HG03342 (cell line): ENCODE measurements around the gene ADPRS.

Experiments
- ATAC-seq: cut with Tn5 transposase; IDR thresholded peaks from one replicate; pipeline ENCODE4 v1.9.1; 2021; ENCODE audit warnings: mild to moderate bottlenecking, moderate library complexity; ENCODE audit not compliant: unreplicated experiment

Gene ADPRS

DNA sequence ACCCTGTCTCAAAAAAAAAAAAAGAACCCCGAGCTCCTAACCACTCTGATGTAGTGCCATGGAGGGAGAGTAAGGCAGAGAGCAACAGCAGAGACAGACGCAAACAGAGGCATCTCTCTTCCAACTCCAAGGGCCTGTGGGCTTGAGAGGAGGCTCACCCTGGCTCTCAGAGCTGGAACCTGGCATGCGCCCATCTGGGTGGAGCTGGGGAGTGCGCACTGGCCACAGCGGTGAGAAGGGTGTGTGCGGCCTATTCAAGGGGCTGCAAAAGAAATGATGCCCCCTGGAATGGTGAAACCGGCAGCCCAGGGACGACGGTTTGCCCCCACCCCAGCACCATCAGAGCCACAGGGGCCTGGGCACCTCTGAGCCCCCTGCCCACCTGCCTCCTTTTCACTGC lies 18.7 kb downstream of the ADPRS start:
- ATAC-seq, result no peak

DNA sequence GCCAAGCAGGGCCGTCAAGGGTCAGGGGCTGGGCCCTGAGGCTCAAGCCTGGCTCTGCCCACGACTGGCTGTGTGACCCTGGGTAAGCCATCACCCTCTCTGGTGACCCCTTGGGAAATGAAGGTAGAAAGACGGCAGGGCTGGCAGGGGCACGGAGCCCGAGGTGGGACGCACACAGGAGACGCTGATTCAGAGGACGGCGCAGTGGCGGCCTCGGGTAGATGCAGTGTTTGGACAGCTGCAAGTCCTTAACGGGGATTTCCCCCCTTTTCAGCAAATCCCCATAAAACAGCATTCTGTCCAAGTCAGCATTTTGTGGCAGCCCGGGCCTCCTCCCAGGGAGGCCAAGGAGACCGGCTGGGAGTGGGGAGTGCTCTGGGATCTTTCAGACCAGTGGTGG lies 19.6 kb downstream of the ADPRS start:
- no peak for ATAC-seq

DNA sequence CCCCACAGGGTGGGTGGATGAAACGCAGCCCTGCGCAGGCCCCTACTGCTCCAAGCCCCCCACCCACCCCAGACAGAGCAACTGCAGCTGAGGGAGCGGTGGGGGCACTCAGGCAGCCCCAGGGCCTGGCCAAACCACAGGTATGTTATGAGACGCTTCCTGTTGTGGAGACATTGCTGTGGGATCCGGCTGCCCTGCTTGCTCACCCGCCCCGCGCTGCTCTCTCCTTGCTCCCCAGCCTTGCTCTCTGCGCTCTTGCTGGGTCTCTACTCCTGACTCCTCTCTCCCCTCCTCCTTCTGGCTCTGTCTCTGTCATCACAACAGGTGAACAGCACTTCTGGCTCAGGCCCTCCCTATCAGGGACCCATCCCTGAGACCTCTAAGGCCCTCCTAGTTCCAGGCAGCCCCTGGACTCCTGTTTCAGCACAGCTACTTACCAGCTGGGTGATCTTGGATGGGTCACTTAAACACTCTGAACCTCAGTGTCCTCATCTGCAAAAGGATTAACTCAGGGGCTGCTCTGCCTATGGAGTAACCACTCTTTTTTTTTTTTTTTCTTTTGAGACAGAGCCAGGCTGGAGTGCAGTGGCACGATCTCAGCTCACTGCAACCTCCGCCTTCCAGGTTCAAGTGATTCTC lies 20.5 kb downstream of the ADPRS start:
- no peak for ATAC-seq

DNA sequence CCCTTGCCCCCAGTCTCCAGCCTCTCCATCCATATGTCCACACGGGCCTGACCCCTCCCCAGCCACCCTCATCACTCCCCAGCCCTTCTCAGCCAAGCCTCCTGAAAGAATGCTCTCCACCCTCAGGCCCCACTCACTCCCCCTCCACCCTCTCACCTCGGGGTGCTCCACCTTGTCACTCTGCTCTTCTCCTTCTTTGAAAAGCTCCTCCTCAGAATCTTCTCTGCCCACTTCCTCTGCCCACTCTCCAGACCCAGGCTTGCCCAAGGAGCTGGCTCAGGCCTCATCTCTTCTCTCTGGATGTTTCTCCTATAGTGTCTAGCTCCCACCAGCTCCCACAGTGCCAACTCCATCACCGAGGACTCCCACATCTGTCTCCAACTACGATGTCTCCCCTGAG lies 22.5 kb downstream of the ADPRS start:
- no peak for ATAC-seq

DNA sequence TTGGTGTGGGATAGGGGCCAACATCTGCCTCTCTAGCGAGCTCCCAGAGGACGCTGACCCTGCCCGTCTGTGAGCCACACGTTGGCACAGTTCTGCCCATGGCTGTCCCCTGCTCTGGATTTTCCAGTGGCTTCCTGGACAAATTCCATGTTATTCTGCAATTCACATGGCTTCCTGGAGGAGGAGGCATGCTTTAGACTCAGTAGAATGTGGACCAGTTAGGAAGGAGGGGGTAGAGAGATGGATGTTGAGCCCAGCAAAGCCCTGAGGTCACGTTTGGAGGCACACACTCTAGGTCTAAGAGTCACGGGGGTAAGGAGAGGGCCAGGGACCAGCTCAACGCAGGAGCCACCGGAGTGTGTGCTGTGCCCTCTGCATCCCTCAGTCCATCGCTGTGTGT lies 24.1 kb downstream of the ADPRS start:
- no peak for ATAC-seq

DNA sequence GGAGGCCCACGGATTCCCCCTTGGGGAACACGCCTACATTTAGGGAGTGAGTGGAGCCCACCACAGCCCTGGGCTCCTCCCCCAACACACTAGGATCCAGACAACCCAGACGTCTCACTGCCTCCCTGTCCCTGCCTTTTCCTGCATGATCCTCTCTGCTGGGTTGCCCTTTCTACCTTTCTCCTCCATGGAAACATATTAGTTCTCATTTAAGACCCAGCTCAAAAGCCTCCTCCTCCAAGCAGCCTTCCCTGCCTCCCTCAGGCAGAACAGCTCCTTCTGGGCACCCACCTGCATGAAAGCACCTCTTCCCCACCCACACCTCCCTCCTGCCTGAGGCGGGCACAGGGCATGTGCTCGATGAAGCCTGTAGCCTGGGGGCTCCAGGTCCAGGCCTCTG lies 25.7 kb downstream of the ADPRS start:
- ATAC-seq, result no peak

DNA sequence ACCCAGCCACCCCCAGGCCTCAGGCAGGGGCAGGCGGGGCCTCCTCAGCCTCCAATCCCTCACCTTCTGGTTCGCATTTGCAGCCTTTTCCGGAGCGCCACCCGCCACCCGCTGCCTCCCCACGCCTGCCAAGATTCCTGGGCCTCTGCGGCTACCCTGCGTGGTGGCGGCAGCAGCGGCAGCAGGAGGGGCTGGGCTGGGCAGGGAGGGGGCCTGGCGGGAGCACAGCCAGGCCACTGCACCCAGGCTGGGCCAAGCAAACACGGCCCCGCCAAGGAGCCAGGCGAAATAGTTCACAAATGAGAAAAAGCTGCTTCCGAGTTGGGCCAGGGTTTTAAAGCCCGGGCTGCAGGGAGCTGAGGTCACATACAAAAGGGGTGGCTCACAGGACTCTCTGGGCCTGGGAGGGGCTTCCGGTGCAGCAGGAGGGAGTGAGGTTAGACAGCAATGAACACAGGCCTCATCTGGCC lies 26.5 kb downstream of the ADPRS start:
- ATAC-seq, result no peak

DNA sequence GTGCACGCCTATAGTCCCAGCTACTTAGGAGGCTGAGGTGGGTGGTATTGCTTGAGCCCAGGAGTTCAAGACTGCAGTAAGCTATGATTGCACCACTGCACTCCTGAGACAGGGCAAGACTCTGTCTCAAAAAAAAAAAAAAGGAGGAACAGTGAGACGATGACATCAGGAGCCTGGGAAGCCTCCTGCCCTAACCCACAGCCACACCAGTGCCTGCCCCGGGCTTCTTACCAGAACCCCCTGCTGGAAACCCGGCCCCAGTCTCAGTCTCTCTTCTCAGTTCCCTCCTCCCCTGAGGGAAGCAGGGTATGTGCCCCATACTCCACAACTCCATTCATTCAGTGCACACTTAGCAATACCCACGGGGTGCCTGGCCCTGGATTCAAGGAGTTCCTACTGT lies 27.2 kb downstream of the ADPRS start:
- no peak for ATAC-seq

DNA sequence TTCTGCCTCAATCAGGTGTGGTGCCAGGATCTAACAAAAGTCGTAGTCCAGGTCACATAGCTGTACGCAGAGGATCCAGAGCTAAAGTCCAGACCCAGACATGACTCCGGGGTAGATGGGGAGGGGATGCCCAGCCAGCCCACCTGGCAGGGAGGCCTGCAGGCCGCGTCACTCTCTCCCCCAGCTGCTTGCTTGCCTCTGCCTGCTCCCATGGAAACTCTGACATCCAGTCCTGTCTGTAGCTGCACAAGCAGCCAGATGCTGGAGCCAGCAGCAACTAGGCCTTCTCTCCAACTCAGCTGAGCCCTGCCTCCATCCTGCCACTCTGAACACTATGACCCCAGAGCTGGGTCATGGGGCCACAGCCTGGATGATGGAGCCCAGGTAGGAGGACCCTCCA lies 28.2 kb downstream of the ADPRS start:
- ATAC-seq, result no peak

DNA sequence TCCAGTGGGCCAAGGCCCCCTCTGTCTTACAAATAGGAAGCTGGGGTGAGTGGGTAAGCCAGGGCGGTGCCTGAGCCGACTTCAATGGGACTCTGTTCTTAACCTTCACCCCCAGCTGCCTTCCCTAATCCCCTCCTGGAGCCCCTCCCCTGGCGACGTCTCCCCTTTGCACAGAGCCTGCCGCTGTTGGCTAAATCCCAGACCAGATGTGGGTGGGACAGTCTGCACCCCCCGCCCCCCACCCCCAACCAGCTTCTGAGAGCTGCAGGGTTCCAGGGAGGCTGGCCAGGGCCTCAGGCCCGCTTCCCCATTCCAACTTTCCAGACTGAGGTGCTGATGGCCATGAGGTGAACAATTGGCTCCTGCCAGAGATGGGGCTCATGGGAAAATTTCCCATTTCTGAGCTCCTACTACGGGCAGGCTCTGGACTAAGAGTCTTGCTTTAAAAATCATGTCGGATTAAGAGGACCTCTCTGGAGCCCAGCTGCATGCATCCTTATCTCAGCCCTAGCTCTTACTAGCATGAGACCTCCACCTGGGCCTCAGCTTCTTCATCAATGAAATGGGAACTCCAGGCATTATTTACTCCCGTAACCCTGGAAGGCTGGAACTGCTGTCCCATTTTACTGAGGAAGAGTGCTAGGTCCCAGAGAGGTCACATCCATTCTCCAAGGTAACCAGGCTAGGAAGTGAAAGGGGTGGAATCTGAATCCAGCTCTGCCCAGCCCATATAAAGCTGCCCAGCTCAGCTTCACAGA lies 29.9 kb downstream of the ADPRS start:
- no peak for ATAC-seq

DNA sequence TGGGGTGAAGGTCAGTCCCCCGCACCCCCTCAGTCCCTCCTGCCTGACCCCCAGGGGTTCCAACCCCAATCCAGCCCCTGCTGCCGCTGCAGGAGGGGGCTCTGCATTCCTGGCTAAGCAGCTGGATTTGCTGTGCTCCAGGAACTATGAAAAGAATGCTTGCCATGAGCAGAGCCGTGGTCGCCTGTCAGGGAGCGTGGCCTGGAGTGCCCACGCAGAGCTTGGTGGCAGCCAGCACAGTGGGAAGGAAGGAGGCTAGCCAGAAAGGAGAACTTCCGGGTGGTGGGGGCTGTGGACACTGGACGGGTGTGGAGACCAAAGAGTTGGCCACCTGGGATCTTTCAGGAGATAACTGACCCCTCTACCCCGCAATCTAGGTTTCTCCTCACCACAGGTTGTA lies 30.8 kb downstream of the ADPRS start:
- ATAC-seq, result no peak

DNA sequence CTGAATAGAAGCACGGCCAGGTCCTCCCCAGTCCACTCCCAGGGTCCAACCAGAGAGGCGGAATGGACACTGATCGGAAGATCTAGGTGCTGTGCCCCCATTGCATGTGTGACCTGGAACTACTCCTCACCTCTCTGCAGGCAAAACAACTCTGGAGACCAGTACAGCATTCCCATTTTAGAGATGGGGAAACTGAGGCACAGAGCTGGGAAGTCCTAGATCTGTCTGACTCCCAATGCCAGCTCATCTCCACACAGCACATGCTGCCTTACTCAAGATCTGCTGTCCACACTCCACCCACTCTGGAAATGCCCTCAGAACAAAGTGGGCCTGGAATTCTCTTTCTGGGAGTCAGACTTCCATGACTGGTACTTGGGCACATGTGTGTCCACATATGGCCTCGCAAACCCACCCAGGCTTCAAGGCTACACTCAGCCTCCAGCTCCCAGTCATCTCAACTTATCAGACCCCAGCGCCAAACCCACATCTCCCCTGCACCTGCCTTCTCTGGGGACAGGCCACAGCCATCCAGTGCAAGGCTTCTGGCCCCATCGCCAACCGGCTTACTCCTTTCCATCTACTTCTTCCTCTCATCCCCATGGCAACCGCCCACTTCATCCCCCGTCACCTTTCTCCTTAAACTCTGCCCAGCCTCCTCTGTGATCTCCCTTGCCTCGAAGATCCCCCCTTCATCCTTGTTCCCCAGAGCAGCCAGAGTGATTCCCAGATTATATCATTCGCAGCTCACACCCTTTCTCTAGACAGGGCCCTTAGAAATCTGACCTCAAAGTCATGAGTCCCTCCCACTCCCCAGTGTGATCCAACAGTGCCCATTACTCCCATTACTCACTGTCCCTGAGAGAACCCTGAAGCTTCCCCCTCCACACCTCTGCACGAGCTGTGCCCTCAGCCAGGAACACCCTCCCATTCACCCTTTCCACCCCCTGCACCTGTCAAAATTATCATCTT lies 33.7 kb downstream of the ADPRS start:
- no peak for ATAC-seq

DNA sequence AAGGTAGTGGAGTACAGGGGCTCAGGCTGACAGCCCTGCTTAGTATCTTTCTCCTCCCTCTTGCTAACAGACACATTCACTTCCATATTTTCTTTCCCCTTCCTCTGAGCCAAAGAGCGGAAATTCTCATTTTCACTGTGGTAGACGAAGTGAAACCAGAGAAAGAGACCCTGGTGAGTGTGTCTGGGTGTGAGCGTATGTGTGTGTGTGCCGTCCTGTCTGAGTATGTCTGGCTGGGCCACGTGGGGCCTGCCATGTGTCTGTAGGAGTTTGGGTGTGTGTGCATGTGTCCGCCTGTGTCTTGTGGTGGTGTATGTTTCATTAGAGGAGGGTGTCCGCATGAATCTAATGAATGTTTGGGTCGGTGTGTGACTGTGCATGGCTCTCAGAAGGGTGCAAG lies 34.7 kb downstream of the ADPRS start:
- ATAC-seq, result no peak

DNA sequence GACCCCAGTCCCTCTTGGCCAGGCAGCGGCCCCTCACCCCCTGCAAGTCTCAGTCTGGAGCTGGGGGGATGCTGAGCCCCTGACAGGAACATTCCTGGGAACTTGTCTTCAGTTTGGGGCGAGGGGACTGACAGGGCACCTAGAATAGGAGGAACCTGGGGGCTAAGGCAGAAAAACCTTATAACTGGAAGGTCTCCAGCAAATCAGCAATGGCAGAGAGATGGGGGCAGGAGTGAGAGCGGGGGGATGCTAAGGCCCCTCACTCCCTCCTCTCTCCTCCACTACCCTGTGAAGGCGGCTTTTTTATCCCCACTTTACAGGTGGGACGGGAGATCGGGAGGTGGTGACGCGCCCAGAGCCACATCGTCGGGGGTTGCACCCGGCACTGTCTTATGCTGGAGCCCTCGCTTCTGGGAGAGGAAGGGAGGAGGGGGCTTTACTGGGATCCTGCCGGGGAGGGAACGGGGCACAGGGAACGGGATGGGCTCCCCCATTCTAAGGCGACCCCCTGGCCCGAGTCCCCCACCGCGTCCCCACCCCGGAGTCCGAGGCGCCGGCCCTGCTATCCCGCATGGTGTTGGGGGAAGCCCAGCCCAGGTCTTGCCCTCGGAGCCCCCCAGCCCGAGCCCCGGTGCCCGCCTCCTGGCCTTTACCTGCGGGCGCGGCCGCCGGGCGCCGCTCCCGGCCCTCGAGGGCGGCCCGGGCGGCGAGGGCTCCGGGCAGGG lies 35.9 kb downstream of the ADPRS start:
- no peak for ATAC-seq

DNA sequence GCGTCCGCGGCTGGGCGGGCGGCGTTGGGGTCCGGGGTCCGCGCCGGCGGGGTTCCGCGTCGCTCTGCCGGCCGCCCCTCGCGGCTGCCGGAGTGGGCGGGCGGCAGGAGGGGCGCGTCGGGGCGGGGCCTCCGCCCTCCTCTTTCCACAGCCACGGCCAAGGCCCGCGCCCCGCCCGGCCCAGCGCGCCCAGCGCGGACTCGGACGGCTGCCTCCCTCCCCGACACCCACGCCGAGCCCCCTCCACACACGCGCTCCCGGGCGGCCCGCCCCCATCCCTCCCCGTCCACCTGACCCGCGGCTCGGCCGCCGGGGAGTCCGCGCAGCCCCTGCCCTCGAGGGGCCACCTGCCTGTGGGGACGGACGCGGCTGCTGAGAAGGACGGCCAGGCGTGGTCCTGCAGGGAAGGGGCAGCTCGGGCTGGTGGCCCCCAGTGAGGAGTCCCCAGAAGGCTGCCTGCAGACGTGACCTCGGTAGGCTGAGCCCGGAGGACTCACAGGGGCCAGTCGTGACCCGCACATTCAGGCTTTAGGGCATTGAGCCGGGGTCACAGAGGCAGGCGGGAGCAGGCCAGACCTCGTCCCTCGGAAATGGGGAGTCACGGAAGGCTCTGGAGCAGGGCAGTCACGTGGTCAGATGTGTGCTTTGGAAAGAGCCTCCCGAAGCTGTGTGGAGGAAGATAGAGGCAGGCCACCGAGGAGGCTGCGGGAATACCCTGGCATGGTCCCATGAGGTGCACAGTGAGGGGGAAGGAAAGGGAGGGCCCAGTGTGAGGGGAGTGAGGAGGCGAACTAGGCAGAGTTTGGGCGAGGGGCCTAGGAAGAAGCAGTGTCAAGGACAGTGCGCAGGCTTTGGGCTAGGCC lies 36.7 kb downstream of the ADPRS start, which contains the start of gene COL8A2:
Gene COL8A2 (minus strand): TSS at position 94 of the 863 bp plus-strand sequence. CDS start 24,980 bp downstream, outside the sequence.
- ATAC-seq, result no peak

DNA sequence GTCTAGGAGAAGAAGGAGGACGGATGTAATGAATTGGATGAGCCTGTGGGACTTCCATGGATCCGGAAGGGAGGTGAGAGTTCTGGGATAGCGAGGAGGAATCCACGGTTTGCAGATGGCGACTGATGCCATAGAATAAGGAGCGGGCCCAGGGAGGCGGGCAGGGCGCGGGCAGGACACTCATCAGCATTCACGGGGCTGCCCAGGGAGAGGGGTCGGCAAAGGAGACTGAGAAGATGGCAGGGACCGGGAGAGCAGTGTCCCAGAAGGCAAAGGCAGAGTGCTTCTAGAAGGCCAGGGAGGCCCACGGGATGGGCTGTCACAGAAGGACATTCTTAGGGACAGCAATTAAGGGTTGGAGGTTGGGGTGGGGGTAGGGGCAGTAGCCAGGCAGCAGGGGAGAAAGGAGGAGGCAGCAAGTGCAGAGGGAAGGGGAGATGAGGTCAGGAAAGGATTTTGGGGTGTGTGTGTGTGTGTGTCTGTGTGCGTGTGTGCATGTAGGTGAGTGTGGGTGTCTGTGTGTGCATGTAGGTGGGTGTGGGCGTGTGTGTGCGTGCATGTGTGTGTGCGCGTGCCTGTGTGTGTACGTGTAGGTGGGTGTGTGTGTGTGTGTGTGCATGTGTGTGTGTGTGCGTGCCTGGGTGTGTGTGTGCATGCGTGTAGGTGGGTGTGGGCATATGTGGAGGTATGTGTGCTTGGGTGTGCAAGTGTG lies 37.5 kb downstream of the ADPRS start:
- ATAC-seq, result no peak

DNA sequence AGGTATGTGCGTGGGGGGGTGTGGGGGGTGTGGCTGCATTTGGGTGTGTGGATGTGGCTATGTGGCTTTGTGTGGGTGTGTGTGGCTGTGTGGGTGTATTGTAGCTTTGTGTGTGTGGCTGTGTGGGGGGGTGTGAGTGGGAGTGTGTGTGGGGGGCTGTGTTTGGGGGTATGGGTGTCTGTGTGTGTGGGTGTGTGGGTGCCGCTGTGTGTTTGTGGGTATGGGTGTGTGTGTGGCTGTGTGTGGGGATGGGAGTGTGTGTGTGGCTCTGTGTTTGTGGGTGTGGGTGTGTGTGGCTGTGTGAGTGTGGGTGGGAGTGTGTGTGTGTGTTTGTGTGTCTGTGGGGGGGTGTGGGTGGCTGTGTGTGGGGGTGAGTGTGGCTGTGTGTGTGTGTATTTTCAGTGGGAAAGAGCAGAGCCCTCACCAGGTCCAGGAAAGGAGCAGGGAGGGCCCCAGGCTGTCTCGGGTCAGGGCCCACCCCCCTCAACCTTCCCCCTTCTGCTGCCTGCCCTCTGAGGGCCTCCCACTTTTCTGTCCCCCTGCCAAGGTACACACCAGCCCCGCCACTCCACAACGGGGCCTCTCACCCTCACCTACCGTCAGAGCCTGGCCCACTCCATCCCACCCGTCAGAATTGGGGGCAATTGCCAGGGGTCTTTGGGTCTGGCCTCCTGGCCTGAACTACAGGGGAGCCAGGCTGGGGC lies 38.3 kb downstream of the ADPRS start:
- no peak for ATAC-seq

DNA sequence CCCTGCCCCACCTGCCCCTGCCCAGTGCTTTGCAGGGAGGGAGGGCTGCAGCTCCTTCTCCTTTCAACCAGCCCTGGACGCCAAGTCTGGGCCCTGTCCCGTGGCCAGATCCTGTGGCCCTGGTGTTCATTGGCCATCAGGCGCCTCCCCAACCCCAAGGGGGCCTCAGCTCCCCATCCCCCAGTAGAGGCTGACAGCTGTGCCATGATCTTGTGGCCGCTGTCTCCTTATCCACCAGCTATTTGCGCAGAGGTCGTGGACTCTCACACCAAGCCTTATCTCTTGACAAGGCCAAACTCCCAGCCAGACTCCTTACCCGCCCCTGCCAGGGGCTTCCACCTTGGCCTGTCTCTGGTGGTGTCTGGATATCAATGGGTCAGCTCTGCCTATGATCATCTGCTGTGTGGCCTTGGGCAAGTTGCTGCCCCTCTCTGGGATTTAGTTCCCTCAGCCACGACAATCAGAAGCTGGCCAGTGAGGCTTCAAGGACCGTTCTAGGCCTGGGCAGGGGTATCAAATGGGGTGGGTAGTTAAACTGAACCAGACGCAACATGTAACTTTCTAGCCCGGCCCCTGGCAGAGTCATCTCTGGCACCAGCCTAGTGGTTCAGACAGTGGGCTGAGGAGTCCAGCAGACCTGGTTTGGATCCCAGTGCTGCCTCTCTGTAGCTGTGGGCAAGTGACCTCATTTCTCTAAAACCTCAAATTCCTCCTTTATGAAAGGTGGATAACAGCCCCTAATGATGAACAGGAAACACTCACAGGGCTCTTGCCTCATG lies 39.6 kb downstream of the ADPRS start:
- no peak for ATAC-seq
